Common myeloid progenitor, CD34-positive (primary cell): Measurements from ENCODE around the gene AP3D1.

Source experiments
- CTCF ChIA-PET: fragments of 350-600 bp; sonication (Branson Sonifier 250); formaldehyde crosslinking; loops from one replicate; lab custom pipeline; 2021; ENCODE audit warnings: antibody characterized with exemption; lab: Charles Lee
- POLR2A ChIA-PET: fragments of 350-600 bp; sonication (Branson Sonifier 250); formaldehyde crosslinking; loops from one replicate; lab custom pipeline; 2021; ENCODE audit warnings: antibody characterized with exemption; lab: Charles Lee
- DNase-seq, 3 donors: peaks; one replicate each; pipeline versions ENCODE4 v3.0.0 to v3.0.0-alpha.2; 2013
- H3K27ac ChIP-seq, 2 experiments: 1 replicate in 1 of 2; 2 replicates in 1 of 2; pipeline ENCODE4 v1.7.0; 2013; ENCODE audit warnings: inconsistent platforms in 2 of 2, low read length in 2 of 2, mild to moderate bottlenecking in 2 of 2, low read depth in 1 of 2, moderate library complexity in 1 of 2; ENCODE audit not compliant: severe bottlenecking in 2 of 2, insufficient read depth in 1 of 2, poor library complexity in 1 of 2
- H3K27me3 ChIP-seq, 5 experiments: replicated peaks in 2 of 5; 1 replicate in 3 of 5; 2 replicates in 2 of 5; pipeline versions ENCODE4 v1.6.1 to v1.7.0; 2013; ENCODE audit warnings: low read length in 4 of 5, mild to moderate bottlenecking in 2 of 5, moderate library complexity in 2 of 5, inconsistent platforms in 1 of 5; ENCODE audit not compliant: insufficient read depth in 5 of 5, control insufficient read depth in 4 of 5
- H3K36me3 ChIP-seq, 4 experiments: 1 replicate in 2 of 4; 2 replicates in 2 of 4; pipeline versions ENCODE4 v1.6.1 to v1.7.0; 2013; ENCODE audit warnings: low read length in 3 of 4, control low read depth in 1 of 4, mild to moderate bottlenecking in 1 of 4; ENCODE audit not compliant: control insufficient read depth in 4 of 4, insufficient read depth in 4 of 4
- H3K4me1 ChIP-seq, 4 experiments: 1 replicate in 3 of 4; 2 replicates in 1 of 4; pipeline versions ENCODE4 v1.6.1 to v1.7.1; 2013; ENCODE audit warnings: low read length in 3 of 4, mild to moderate bottlenecking in 3 of 4, control low read depth in 1 of 4, inconsistent platforms in 1 of 4, moderate library complexity in 1 of 4; ENCODE audit not compliant: control insufficient read depth in 4 of 4, insufficient read depth in 4 of 4; ENCODE audit errors: control extremely low read depth in 1 of 4
- H3K4me3 ChIP-seq, 7 experiments: 1 replicate in 4 of 7; 2 replicates in 3 of 7; pipeline versions ENCODE4 v1.5.1 to v1.7.0; 2013; ENCODE audit warnings: mild to moderate bottlenecking in 7 of 7, low read length in 6 of 7, moderate library complexity in 6 of 7, inconsistent platforms in 2 of 7, low read depth in 2 of 7, control low read depth in 1 of 7; ENCODE audit not compliant: insufficient read depth in 4 of 7, control insufficient read depth in 1 of 7; ENCODE audit errors: extremely low read depth in 1 of 7
- H3K9me3 ChIP-seq, 5 experiments: 1 replicate in 4 of 5; 2 replicates in 1 of 5; pipeline versions ENCODE4 v1.6.1 to v1.7.1; 2013; ENCODE audit warnings: low read length in 4 of 5, mild to moderate bottlenecking in 2 of 5, inconsistent platforms in 1 of 5, low read depth in 1 of 5, moderate library complexity in 1 of 5; ENCODE audit not compliant: control insufficient read depth in 4 of 5, insufficient read depth in 2 of 5; ENCODE audit errors: control extremely low read depth in 1 of 5
- WGBS: methylation state at CpG from one replicate; pipeline ENCODE4 v1.1.5; 2013; ENCODE audit not compliant: insufficient coverage; 5-methylcytosine and 5-hydroxymethylcytosine counted together

AP3D1 gene

DNA sequence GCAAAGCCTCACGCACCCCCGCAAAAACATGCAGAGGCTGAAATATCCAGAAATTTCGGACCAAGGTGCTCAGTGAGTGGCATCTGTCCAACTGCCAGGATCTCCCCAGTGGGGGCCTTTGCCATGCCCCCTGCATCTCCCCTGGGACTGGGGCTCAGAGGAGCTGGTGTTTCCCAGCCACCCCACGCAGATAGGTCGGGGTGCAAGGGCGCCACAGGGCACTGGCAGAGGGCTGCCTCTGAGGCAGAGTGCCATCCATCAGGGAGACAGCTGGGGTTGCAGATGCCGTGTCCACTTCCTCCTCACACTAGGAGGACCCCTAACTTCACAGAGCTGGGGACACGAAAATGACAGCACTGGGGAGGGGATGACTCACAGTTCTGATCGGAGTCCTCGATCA is 28.4 kb downstream of the AP3D1 start:
- Histone ChIP-seq H3K36me3 (peaks cover 12 to 88% (median 68%) of the 10 kb centered on the region in 4 experiments), H3K4me3 (no peak overlapping the region)
- POLR2A ChIA-PET: no interaction called here

GRCh38 chr19:2122251-2122650 is 29.1 kb downstream of the AP3D1 start:
- H3K4me3 ChIP-seq: no peak overlapping the region
- H3K9me3 ChIP-seq: no peaks in the 10 kb centered on the region
- no peaks in the 10 kb centered on the region for H3K27me3 ChIP-seq
- H3K4me1 ChIP-seq: no peaks in the 10 kb centered on the region
- H3K36me3 ChIP-seq: peaks cover 12 to 88% (median 68%) of the 10 kb centered on the region in 4 experiments
- CTCF ChIA-PET: interaction anchor here (0.9 to 1.9 kb wide), 3 partner anchors 15 to 176 kb away, joined by 3 to 4 read pairs (median 3); no protein-coding TSS in a partner anchor
- no peak for DNase-seq
- H3K27ac ChIP-seq: no peak overlapping the region
- WGBS: 98% methylated on average over 10 of the region's 15 CpGs
- POLR2A ChIA-PET: no interaction called here

More for the DNA sequence above, 28.4 kb downstream of the AP3D1 start:
- Histone ChIP-seq H3K27me3 (no peaks in the 10 kb centered on the region), H3K4me1 (no peaks in the 10 kb centered on the region), H3K27ac (no peak overlapping the region), H3K9me3 (no peaks in the 10 kb centered on the region)
- 94% methylated on average over 8 of the region's 10 CpGs for WGBS
- DNase-seq: no peak
- CTCF ChIA-PET: interaction anchor here (1.3 to 1.9 kb wide), 2 partner anchors 14 to 177 kb away, joined by 3 to 4 read pairs; no protein-coding TSS in a partner anchor

- Histone ChIP-seq H3K4me3 (no peak overlapping the region), H3K4me1 (no peaks in the 10 kb centered on the region), H3K36me3 (peaks cover 12 to 88% (median 69%) of the 10 kb centered on the region in 4 experiments), H3K9me3 (no peaks in the 10 kb centered on the region), H3K27me3 (no peaks in the 10 kb centered on the region), H3K27ac (no peak overlapping the region)
- ChIA-PET POLR2A (interaction anchor here (0.5 kb wide), 1 partner anchor 226 kb away, joined by 4 read pairs; no protein-coding TSS in a partner anchor), CTCF (interaction anchor here (0.9 to 1.4 kb wide), 3 partner anchors 19 to 176 kb away, joined by 3 read pairs; no protein-coding TSS in a partner anchor)
- 96% methylated on average over 26 of the region's 27 CpGs for WGBS
- no peak for DNase-seq
Measured at GRCh38 chr19:2121416-2122051, 29.8 kb downstream of the AP3D1 start.

DNA sequence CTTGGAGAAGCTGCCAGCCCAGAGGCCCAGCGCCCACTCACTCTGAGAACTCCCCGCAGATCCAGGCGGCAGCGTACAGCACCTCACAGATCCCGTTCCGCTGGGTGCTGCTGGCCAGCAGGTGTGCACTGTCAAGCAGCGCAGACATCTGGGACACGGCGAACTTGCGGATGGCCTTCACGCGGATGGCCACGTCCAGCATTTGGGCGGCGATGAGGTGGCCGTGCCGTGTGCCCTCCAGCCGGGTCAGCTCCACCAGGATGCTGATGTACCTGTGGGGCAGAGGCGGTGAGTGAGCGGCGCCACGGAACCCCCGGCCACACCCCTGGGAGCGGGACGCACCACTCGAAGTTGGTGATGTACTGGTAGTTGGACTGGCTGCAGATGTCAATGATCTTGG is 30.5 kb downstream of the AP3D1 start:
- no peak for DNase-seq
- WGBS: 98% methylated on average over 23 of the region's 26 CpGs
- Histone ChIP-seq H3K4me1 (no peaks in the 10 kb centered on the region), H3K4me3 (no peak overlapping the region), H3K27ac (no peak overlapping the region), H3K36me3 (peaks cover 14 to 91% (median 74%) of the 10 kb centered on the region in 4 experiments), H3K9me3 (no peaks in the 10 kb centered on the region), H3K27me3 (no peaks in the 10 kb centered on the region)
- ChIA-PET POLR2A (no interaction called here), CTCF (interaction anchor here (1.4 kb wide), 1 partner anchor 25 kb away, joined by 3 read pairs; no protein-coding TSS in a partner anchor)

DNA sequence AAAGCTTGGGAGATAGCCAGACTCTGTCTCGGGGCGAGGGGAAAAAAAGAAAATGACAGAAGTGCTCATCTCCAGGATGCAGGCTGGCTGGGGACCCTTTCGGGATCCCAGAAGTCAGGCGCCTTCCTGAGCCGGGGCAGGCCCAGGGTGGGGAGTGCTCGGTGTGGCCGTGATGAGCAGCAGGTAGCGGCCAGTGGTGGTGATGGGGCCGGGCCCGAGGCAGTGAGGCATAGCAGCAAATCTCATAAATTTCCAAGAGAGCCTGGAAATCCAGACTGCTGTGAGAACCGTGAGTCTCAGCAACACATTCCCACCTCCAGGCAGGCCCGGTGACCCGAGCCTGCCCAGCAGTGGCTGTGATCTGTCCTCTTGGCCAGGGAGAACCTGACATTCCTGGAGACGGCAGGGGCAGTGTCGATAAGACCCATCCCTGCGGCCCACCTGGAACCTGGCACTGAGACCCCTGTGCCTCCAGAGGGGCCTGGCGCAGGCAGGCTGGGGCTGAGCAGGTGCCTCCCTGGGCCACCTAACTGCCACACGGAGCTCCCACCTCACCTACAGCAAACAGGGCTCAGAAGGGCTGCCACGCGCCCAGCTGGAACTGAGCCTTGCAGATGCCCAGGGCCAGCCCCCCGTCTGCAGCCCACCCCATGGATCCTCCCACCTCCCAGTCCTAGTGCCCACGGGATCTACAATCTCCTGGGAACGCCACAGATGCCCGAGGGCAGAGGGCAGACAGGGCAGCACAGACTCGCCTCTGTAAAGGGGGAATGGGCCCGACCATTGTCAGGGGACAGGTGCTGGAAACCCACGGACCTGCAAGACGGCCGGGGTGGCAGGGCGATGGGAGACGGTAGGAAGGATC is 31.2 kb downstream of the AP3D1 start:
- no peak for DNase-seq
- CTCF ChIA-PET: interaction anchor here (1.4 kb wide), 1 partner anchor 26 kb away, joined by 3 read pairs; no protein-coding TSS in a partner anchor
- POLR2A ChIA-PET: no interaction called here
- 95% methylated on average over 31 of the region's 31 CpGs for WGBS
- Histone ChIP-seq H3K4me3 (no peak overlapping the region), H3K27me3 (no peaks in the 10 kb centered on the region), H3K27ac (no peak overlapping the region), H3K9me3 (no peaks in the 10 kb centered on the region), H3K36me3 (peaks cover 14 to 94% (median 78%) of the 10 kb centered on the region in 4 experiments), H3K4me1 (no peaks in the 10 kb centered on the region)

- H3K36me3 ChIP-seq: peaks cover 18 to 95% (median 82%) of the 10 kb centered on the region in 4 experiments
- CTCF ChIA-PET: no interaction called here
Measured at GRCh38 chr19:2118438-2118837, 32.9 kb downstream of the AP3D1 start.

More at GRCh38 chr19:2118438-2118837, 32.9 kb downstream of the AP3D1 start:
- WGBS: 97% methylated on average over 16 of the region's 18 CpGs
- no peak overlapping the region for H3K4me3 ChIP-seq
- H3K9me3 ChIP-seq: no peaks in the 10 kb centered on the region
- H3K4me1 ChIP-seq: no peaks in the 10 kb centered on the region
- no peaks in the 10 kb centered on the region for H3K27me3 ChIP-seq
- no peak for DNase-seq
- POLR2A ChIA-PET: no interaction called here
- no peak overlapping the region for H3K27ac ChIP-seq
